H7 (cell line): ENCODE results near the gene NOM1. TPM values are rescaled to one million over a fixed set of nuclear protein-coding genes. Genes with fewer than 3 reads are reported as not detected.

ENCODE experiments used
- DNase-seq: peaks from one replicate; pipeline ENCODE4 v3.0.0; 2012
- H3K27me3 ChIP-seq: 2 replicates; pipeline ENCODE4 v1.6.0; 2011; ENCODE audit warnings: mild to moderate bottlenecking, low read length; ENCODE audit not compliant: control insufficient read depth, insufficient read depth
- H3K36me3 ChIP-seq: replicated peaks from 2 replicates; pipeline ENCODE4 v1.5.1; 2011; ENCODE audit warnings: low read length; ENCODE audit not compliant: control insufficient read depth, insufficient read depth
- H3K4me3 ChIP-seq: 2 replicates; pipeline ENCODE4 v1.5.1; 2011; ENCODE audit warnings: low read depth, mild to moderate bottlenecking, control low read depth, low read length, moderate library complexity; ENCODE audit not compliant: insufficient read depth
- total RNA-seq: library from RNA; depleted of rRNA; stranded (reverse); fragments of >200 nt; shearing (Covaris generic); gene quantifications from 2 replicates; pipeline ENCODE4 v1.2.3, GENCODE V29; 2014; rRNA removed

NOM1 gene
- total RNA-seq, 1 experiment from 2014 or later: 12.7 TPM

GRCh38 chr7:157019718-157020451 lies 70.4 kb downstream of the NOM1 start:
- peak; percentile 67 for DNase-seq
- H3K4me3 ChIP-seq: no peak overlapping the region

GRCh38 chr7:157020514-157021070 lies 71.1 kb downstream of the NOM1 start:
- Histone ChIP-seq H3K27me3 (peaks cover 99% of the 10 kb centered on the region), H3K4me3 (no peak overlapping the region), H3K36me3 (no peaks in the 10 kb centered on the region)
- DNase-seq: peak; percentile 82

More at GRCh38 chr7:157019718-157020451, 70.4 kb downstream of the NOM1 start:
- H3K27me3 ChIP-seq: peaks cover 99% of the 10 kb centered on the region
- no peaks in the 10 kb centered on the region for H3K36me3 ChIP-seq

- Histone ChIP-seq H3K36me3 (no peaks in the 10 kb centered on the region), H3K27me3 (peaks cover 98% of the 10 kb centered on the region), H3K4me3 (no peak overlapping the region; the same call in 1 of the 2 replicates)
- DNase-seq: peak; percentile 87
Measured at GRCh38 chr7:157021071-157021870, 71.8 kb downstream of the NOM1 start.

GRCh38 chr7:157021871-157022680 lies 72.6 kb downstream of the NOM1 start:
- H3K36me3 ChIP-seq: no peaks in the 10 kb centered on the region
- peaks cover 90% of the 10 kb centered on the region for H3K27me3 ChIP-seq
- H3K4me3 ChIP-seq: no peak overlapping the region
- DNase-seq: peak; percentile 74

Other genes with a start within 250 kb of the NOM1 start
- 32.0 and 34.4 TPM in 2 replicates for gene LMBR1, start 56.5 kb upstream of the NOM1 start, total RNA-seq
- 0.37 and 1.2 TPM in 2 replicates for gene MNX1, start 61.0 kb downstream of the NOM1 start, total RNA-seq
- 69.0 and 94.0 TPM in 2 replicates for gene UBE3C, start 189.2 kb downstream of the NOM1 start, total RNA-seq